Measurements from ENCODE around the gene LIMA1. TPM values are rescaled to one million over a fixed set of nuclear protein-coding genes. Genes with fewer than 3 reads are reported as not detected.

The LIMA1 gene
- total and polyA plus RNA-seq, 9 of the 15 experiments (the other 6 are each of a cell fraction or from before 2014, with no cell fraction given): 20.2 to 37.8 (median 27.3) TPM

DNA sequence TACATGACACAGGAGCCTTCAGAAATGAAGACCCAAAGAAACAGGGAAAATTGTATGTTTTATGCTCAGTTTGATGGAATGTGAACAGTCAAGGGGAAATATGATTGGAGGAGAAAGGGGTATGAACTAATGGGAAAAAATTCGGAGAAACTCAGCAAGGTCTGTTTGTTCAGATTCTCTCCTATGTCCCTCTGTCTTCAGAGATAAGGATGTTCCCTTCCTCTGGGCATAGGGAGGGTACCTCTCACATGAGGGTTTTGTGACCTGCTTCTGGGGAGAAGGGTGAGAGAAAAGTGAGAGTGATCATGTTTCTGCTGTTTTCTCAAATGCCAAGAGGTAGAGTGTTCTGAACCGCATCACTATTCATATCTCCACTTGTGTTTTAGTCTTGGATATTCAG lies 26.6 kb upstream of the LIMA1 start (continued):
- TF ChIP-seq, protein P1, sequence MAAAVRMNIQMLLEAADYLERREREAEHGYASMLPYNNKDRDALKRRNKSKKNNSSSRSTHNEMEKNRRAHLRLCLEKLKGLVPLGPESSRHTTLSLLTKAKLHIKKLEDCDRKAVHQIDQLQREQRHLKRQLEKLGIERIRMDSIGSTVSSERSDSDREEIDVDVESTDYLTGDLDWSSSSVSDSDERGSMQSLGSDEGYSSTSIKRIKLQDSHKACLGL (CRISPR knock-in tag; IDR thresholded peaks at IDR 0.05; ENCODE audit: borderline replicate concordance, poor library complexity, severe bottlenecking): no peak
- TF ChIP-seq PHF20 (IDR thresholded peaks at IDR 0.05; ENCODE audit: partially characterized antibody) (no peak), SAP30 (IDR thresholded peaks at IDR 0.05; ENCODE audit: borderline replicate concordance, insufficient read depth, low read depth, low read length, poor library complexity, severe bottlenecking) (no peak), SMARCA5 (IDR thresholded peaks at IDR 0.05) (no peak), ZNF778 (CRISPR knock-in tag; IDR thresholded peaks at IDR 0.05) (no peak), ESRRB (CRISPR knock-in tag; IDR thresholded peaks at IDR 0.05; ENCODE audit: borderline replicate concordance) (no peak), TCF15 (CRISPR knock-in tag; IDR thresholded peaks at IDR 0.05) (no peak), TCF3 (CRISPR knock-in tag; IDR thresholded peaks at IDR 0.05) (peak; percentile 74), ATF4 (CRISPR knock-in tag; IDR thresholded peaks at IDR 0.05) (no peak), MYBL2 (IDR thresholded peaks at IDR 0.05; ENCODE audit: low read depth) (no peak), MYBL2 (CRISPR knock-in tag; IDR thresholded peaks at IDR 0.05; ENCODE audit: borderline replicate concordance) (no peak)
- TF ChIP-seq, protein P2, sequence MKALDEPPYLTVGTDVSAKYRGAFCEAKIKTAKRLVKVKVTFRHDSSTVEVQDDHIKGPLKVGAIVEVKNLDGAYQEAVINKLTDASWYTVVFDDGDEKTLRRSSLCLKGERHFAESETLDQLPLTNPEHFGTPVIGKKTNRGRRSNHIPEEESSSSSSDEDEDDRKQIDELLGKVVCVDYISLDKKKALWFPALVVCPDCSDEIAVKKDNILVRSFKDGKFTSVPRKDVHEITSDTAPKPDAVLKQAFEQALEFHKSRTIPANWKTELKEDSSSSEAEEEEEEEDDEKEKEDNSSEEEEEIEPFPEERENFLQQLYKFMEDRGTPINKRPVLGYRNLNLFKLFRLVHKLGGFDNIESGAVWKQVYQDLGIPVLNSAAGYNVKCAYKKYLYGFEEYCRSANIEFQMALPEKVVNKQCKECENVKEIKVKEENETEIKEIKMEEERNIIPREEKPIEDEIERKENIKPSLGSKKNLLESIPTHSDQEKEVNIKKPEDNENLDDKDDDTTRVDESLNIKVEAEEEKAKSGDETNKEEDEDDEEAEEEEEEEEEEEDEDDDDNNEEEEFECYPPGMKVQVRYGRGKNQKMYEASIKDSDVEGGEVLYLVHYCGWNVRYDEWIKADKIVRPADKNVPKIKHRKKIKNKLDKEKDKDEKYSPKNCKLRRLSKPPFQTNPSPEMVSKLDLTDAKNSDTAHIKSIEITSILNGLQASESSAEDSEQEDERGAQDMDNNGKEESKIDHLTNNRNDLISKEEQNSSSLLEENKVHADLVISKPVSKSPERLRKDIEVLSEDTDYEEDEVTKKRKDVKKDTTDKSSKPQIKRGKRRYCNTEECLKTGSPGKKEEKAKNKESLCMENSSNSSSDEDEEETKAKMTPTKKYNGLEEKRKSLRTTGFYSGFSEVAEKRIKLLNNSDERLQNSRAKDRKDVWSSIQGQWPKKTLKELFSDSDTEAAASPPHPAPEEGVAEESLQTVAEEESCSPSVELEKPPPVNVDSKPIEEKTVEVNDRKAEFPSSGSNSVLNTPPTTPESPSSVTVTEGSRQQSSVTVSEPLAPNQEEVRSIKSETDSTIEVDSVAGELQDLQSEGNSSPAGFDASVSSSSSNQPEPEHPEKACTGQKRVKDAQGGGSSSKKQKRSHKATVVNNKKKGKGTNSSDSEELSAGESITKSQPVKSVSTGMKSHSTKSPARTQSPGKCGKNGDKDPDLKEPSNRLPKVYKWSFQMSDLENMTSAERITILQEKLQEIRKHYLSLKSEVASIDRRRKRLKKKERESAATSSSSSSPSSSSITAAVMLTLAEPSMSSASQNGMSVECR (CRISPR knock-in tag; IDR thresholded peaks at IDR 0.05): no peak
- TF ChIP-seq, protein P3, sequence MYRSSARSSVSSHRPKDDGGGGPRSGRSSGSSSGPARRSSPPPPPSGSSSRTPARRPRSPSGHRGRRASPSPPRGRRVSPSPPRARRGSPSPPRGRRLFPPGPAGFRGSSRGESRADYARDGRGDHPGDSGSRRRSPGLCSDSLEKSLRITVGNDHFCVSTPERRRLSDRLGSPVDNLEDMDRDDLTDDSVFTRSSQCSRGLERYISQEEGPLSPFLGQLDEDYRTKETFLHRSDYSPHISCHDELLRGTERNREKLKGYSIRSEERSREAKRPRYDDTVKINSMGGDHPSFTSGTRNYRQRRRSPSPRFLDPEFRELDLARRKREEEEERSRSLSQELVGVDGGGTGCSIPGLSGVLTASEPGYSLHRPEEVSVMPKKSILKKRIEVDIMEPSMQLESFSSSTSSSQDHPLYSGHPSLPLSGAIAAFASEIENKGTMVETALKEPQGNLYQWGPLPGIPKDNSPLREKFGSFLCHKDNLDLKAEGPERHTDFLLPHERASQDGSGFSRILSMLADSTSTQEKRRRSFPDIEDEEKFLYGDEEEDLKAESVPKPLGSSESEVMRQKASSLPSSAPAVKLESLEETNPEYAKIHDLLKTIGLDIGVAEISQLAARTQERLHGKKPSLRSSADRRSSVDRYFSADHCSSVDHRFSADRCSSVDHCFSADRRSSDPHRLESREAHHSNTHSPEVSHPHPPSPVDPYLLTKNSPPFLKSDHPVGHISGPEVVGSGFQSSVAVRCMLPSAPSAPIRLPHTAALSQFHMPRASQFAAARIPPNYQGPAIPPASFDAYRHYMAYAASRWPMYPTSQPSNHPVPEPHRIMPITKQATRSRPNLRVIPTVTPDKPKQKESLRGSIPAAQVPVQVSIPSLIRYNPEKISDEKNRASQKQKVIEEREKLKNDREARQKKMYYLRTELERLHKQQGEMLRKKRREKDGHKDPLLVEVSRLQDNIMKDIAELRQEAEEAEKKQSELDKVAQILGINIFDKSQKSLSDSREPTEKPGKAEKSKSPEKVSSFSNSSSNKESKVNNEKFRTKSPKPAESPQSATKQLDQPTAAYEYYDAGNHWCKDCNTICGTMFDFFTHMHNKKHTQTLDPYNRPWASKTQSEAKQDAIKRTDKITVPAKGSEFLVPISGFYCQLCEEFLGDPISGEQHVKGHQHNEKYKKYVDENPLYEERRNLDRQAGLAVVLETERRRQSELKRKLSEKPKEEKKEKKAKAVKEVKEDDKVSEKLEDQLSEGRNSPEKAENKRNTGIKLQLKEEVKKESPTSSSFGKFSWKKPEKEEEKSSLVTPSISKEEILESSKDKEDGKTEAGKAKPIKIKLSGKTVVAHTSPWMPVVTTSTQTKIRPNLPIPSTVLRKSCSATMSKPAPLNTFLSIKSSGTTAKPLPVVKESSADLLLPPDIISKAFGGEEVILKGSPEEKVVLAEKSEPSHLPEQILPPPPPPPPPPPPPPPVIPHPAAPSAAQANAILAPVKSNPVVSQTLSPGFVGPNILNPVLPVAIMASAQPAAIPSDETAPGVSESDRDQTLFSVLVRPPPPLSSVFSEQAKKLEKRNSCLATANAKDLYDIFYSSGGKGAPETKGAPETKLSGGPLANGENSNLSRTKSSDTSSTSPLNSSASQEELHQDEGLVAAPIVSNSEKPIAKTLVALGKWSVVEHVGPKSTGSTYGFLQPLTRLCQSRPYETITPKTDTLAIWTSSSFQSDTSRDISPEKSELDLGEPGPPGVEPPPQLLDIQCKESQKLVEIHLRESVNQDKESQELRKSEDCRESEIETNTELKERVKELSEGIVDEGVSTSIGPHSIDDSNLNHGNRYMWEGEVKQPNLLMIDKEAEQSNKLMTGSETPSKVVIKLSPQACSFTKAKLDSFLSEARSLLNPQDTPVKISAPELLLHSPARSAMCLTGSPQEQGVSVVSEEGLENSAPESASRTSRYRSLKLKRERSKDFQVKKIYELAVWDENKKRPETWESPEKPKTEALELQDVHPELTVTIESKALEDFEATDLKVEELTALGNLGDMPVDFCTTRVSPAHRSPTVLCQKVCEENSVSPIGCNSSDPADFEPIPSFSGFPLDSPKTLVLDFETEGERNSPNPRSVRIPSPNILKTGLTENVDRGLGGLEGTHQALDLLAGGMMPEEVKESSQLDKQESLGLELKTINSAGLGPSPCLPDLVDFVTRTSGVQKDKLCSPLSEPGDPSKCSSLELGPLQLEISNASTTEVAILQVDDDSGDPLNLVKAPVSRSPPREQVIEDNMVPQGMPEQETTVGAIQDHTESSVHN (IDR thresholded peaks at IDR 0.05; ENCODE audit: borderline replicate concordance in 1 of 2, low read depth in 1 of 2): no peak
